Measurements from ENCODE around the gene RNF207.

The RNF207 gene, protein sequence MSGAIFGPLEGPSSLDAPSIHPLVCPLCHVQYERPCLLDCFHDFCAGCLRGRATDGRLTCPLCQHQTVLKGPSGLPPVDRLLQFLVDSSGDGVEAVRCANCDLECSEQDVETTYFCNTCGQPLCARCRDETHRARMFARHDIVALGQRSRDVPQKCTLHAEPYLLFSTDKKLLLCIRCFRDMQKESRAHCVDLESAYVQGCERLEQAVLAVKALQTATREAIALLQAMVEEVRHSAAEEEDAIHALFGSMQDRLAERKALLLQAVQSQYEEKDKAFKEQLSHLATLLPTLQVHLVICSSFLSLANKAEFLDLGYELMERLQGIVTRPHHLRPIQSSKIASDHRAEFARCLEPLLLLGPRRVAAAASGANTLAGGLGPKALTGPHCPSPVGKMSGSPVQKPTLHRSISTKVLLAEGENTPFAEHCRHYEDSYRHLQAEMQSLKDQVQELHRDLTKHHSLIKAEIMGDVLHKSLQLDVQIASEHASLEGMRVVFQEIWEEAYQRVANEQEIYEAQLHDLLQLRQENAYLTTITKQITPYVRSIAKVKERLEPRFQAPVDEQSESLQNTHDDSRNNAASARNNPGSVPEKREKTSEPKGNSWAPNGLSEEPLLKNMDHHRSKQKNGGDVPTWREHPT

DNA sequence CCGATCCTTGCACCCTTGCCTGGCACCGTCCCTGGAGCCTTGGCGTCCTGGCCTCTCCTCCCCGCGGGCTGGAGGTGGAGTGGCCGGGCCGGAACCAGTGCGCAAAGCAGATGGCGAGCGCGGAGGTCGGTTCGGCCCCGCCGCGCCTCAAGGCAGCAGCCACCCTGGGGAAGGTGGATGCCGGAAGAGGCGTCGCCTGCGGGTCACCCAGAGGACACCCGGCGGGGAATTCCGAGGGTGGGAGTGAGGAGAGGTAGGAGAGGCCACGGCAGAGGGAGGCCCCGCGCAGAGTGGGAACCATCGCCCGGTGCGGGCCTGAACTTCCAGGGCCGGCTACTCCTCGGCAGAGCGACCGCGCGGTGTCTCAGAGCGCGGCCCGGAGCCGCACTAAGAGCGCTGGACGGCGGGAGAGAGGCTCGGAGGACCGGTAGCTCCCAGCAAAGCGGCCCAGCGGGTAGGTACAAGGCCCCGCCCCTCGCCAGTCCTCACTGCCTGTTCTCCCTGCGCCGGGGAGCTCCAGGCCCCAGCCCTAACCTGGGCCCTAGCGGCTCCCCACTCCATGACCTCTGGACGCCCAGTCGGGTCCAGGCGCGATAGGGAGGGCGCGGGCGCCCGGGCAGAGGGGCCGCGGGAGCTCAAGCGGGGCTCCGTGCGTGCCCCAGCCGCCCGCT lies at the start of gene RNF207:
RNF207 (plus strand) TSS at position 271 of the 671 bp plus-strand sequence. CDS start 417 bp downstream, outside the sequence.
- DNase-seq = peak; percentile 80

DNA sequence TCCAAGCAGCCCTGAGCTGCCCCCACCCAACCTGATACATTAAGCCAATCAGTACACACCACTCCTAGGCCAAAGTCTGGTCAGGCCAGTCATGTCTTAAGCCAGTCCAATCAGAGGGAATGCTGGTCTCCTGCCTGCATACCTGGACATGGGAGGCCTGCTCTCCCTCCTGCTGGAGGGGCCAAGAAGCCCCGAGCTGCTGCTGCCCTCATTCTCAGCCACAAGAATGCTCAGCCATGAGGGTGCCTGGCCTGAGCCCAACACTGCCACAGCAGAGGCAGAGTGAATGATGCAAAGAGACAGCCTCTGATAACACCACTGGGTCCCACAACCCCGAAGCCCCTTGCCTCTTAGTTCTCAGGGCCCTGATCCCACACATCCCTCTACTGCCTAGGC lies 48.8 kb upstream of the RNF207 start:
- DNase-seq = no peak

DNA sequence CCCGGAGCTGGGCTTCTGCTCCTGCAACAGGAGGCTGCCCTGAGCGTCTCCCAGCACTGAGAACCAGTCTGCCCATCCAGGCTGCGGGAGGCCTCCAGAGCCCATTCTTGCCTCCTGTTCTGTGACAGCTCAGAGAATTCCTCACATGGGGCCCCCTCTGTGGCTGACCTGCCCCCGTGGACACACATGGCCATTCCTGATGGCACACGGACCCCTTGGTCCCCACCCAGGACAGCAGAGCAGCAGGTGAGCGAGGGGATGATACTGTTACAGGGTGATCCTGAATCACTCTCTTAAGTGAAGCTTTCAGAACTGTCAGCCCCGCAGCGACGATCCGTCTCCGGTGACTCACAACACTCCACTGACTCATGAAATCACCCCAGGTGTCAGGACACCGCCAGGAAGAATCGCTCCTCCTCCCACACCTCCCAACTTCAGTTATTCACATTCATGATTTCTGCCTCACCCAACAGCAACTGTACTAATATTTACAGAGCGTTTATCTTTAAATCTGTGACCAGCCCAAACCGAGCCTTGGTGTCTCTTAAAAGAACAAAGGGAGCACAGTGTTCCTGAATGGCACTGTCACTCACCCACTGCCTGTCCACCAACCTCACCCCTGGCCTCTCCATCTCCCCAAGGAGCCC lies 48.3 kb upstream of the RNF207 start:
- peak; percentile 35 for DNase-seq

DNA sequence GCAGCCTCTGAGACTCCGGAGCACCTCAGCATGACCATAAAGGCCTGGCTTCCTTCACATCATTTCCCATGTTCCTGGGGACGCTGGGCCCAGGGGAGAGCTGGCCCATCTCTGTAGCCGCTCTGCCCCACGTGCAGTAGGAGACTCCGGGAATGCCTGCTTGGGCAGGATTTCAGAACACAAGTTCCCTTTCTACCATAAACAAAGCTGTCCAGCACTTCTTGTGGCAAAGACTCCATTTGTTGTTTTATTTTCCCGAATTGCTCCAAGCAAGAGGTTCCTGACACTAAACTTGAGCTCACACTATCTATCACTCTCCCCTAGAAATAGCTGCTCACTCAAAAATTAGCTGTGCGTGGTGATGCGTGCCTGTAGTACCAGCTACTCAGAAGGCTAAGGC lies 47.7 kb upstream of the RNF207 start:
- DNase-seq = no peak

DNA sequence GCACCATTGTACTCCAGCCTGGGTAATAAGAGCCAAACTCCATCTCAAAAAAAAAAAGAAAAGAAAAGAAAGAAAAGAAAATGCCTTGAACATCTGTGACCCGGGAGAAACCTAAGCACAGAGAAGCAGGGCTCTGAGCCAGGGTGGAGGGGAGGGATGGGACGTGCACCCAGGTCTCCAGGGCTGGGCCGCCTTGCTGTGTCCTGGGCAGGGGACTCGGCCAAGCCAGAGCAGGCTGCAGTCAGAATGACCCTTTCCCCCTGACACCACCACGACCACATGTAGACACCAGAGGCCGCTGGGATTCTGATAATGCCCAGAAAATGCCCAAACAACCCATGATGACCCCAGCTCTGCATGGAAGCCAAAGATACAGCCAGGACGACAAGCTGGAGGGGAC lies 43.6 kb upstream of the RNF207 start:
- no peak for DNase-seq

DNA sequence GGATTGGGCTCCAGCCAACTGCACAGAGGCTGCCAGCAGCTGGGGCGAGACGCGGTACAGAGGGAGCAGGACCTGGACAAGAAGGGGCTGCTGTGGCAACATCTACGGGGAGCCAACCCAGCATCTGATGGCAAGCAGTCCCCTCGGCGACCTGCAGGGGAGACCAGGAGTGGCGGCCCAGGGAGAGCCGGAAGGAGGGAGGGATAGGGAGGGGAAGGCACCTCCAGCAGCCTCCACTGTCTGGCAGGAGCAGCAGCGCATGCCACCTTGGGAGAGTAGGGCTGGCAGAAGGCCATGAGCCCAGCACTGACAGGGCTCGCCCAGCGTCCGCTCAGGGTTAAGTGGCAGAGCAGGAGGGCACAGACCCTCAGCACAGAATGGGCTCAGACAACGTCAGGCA lies 43.1 kb upstream of the RNF207 start:
- no peak for DNase-seq

DNA sequence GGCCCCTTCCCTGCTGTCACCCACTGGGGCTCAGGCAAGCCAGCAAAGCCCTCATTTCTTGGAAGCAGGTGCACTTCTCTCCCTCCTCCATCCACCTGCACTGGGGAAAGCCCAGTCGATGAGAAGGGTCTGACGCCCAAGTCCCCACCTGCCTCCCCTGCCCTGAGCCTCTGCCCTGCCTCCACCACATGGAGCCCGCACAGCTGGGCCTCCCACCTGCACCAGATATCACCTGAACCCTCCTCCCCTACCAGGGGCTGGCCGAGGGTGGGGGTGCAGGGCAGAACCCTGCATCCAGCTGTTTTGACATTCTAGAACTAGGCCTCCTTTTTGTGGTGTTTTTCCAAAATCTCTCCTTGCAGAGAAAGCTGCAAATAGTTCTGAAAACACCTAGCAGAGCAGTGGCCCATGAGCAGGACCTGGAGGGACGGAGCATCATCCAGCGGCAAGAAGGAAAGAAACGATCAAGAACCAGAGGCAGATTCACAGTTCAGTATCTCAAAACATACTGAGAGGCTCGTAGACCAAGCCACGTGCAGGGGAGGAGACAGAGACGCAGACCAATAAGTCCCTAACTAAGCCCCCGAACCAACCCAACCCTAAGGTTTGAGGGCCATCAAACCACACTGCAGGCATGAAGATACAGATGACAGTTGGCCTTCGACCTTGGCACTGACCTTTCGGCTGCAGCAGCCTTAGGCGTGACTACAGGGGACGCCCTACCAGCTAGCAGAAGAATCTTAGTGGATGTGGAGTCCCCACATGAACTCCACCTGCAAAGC lies 42.5 kb upstream of the RNF207 start:
- DNase-seq = no peak

DNA sequence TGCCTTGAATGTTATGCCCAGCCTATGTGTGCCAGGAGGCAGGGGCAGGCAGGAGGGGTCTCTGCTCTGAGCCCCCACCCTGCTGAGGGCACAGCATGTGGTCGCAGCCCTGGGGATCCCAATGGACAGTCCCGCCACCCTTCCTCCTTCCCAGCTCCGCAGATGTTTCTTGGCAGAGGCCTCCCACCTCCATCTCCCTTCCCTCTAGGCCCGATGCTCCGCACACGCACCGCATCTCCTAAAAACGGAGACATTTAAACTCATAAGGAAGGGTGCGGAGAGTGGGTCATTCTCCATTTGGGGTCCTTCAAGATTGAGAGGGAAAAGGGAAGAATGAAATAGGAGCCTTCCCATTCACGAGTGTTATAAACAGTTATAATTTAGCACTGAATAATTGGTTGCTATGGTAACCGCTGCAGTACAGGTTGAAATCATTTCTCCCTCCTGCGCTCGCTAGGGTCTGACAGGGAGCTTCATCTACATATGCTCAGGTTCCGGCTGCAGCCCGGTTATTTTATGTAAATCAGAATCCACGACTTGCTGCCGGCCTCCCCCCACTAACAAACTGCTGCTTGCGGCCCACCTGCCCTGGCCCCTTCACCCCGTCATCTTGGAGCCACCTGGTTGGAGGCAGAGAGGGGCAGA lies 41.8 kb upstream of the RNF207 start:
- DNase-seq = no peak

DNA sequence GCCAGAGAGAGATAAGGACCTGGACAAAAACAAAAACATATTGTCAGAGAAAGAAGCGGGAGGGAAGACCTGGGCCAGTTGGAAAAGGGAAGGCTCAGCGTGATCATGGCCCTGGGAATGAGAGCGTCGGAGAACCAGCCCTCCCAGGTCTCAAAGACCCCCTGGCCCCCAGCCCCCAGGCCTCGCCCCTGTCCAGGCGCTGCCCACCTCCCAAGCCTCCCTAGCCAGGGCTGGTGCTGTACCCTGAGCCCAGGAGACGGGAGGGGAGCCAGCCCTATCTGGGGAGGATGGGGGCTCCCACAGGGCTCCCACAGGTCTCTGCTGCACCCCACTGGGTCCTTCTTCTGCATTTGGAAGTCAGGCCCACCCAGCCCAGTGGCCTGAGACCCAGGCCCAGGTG lies 40.9 kb upstream of the RNF207 start:
- no peak for DNase-seq

DNA sequence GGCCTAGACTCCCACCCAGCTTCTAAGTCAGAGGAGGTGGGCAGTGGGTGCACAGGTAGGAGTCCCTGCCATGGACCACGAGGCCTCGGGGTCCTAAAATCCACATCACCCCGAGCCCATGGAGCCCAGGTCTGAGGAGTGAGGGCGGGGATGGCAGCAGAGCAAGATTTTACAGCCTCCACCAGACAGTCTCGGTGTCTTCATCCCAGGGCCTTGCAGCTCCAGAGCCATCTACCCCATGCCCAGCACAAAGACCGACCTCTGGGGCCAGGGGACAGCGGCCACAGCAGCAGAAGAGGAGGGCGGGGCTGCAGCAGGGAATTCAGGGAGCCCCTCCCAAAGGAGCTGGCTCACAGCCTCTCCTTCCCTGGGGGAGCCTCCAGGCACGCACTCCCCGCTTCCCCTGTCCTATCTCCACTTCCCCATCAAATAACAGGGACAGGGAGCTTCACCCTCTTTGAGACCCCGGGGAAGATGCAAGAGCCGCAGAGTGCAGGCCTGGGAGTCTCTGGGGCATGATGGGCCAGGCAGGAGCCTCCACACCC lies 40.4 kb upstream of the RNF207 start:
- DNase-seq = no peak

DNA sequence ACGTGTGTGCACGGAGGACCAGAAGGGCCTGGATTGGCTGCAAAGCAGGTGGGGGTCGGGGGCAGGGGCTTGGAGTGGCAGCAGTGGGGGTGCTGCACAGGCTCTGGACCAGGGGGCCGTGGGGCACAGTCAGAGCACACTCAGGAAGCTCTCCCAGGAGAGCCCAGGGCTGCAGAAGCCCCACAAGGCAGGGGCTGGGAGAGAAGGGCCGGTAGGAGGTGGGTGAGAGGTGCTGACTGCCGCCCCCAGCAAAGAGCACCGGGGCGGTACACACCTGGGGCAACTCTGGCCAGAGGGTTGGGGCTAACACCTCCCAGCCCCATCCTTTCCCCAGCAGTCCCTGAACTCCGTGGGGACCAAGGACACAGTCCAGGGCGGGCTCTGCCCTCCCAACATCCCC lies 39.7 kb upstream of the RNF207 start:
- no peak for DNase-seq

DNA sequence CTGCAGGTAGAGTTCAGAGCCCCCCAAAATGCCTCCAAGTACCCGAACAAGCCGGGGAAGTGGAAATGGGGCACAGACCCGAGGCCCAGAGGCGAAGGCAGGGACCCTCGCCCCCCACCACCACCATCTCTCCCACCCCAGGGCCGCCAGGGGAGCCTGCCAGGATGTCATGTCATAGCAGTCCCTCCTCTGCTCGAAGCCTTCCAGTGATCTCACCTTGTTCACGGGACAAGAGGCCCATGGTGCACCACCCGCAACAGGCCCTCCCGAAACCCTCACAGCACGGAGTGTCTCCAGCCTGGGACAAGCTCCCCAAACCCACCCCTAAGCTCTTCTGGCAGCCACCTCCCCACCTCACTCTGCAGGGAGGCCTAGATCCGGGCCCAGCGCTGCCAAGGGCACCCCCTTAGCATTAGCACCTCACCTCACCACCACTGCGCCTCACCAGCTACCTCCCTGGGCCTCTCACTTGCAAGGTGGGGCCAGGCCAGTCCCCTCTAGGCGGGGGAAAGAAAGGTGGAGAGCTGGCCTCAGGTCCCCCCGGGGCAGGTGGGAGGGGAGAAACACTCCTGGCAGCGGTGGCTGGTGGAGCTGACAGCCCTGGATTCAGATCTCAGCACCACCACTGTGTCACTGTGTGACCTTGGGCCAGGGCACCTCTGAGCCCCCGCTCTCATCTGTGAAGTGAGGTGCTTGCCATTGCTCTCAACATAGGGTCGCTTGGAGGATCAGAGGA lies 39.1 kb upstream of the RNF207 start:
- DNase-seq = no peak

DNA sequence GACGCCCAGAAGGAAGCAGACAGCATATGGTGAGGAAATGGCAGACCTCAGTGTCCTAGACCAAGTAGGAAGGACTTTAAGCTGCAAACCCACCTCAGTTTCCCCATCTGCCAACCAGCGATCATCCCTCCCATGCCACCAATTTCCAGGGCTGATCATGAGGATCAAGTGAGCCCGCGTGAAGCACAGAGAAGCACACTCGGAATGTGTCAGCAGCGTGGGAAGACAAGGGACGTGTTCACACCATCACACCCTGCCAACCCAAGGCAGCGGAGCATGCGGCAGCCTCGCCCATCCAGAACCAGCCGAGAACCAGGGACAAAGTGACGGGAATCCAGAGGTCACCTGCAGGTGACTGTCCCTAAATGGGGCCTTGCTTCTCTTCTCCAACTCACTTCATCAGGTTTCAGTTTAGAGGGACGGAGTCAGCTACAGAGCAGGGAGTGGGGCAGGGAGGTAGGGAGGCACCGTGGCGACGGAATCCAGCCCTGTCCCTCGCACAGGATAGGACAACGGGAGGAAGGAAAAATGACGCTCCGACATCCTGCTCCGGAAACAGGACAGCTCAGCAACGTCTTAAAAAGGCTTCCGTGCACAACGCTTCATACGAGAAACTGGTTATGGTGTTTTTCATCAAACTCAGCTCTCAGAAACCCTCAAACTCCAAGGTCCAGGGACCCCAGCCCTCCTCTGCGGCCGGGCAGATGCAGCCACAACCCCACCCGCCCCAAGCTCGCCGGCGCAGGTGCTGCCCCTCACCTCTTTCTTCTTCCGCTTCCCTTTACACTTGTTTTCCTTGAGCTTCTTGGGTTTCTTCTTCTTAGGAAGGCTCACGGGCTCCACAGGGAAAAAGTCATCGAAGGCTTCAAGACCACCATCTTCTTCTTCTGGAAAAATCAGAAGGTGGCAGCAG lies 38.3 kb upstream of the RNF207 start:
- no peak for DNase-seq

DNA sequence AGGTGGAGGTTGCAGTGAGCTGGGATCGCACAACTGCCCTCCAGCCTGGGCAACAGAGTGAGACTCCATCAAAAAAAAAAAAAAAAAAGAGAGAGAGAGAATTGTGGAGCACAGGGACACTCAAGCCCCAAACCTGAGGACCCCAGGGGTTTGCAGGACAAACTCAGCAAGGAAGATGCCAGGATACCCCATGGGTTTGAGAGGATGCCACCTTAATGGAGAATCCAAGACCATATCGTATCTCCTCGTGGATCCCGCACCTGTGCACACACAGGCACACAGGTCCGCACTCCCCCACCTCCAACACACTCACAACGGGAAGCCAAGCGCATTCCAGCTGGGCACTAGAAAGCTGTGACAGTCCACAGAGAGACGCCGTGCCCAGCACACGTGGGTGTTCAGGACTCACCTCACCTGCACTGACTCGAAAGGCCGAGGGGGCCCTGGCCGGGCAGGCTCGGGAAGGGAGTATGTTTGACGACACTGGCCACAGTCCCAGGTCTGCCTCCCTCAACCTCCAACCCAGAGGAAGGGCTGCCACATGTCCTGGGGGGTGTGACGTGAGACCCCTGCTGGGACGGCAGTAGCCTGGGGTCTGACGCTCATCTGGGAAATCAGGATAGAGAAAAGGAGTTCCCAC lies 36.9 kb upstream of the RNF207 start:
- DNase-seq = no peak

DNA sequence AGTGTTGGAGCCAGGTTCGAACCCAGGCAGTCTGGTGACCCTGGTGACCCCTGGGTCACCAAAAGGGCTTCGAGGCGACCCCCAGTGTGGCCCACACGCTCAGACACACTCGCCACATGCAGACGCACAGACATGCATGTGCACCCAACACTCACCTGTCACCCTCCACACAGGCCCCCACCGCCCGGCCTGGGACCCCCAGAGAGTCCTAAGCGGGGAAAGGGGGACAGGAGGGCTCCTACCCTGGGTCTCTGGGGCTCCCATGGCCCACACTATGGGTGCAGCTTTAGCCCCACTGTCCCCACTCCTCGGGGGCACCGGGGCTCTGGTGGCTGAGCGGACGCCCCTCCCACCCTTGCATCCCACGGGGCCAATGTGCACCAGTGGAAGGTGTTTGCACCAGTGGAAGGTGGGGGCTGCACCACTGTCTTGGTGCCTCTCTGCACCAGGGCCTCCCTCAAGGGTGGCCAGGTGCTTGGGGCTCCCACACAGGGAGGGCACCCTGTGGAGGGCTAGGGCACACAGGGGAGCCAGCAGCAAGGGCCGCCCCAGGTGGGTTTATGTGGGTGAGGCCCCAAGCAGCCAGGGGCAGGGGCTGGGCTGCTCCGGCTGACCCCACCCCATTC lies 35.7 kb upstream of the RNF207 start:
- DNase-seq = no peak

DNA sequence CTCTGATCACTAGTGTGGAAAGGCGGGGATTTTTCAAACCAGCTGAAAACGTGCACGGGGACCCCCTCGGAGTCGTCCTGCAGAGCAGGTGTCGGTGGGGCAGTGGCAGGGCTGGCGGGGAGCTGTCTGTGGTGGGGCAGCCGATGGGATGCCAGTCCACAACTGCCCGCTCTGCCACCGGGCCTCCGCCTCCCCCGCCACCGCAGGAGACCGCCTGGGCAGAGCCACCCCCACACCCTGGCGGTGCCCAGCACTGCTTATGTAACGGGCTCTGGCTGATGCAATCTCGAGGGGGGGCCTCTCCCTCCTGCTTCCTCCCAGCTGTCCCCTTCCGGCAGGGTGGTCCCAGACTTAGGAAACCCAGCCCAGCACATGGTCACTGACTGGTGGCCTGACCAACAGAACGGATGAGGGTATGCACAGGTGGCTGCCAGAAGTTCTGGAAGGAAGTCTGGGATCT lies 35.1 kb upstream of the RNF207 start:
- DNase-seq = no peak

DNA sequence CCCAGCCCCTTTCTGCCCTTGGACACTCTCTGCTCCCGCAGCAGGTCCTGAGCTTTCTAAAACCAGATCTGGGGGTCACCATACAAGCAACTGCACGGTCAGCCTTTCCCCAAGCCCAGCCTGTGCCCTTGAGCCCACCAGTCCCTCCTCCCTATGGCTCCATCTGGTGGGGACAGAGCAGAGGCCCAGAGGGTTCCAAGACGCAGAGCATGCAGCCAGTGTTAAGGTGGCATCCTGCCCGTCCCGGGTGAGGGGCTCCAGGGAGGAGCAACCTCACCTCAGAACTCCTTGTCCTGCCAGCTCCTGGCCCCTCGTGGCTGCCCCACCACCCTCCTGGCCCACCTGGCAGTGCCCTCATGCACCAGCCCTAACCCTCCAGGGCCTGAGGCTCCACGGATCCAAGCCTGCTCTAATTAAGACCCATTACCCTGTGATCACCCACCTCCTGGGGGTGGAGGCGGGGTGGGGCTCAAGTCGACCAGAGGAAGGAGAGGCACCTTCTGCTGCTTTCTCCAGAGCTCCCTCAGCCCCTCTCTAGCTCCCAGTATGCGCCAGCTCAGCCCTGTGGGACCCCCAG lies 34.3 kb upstream of the RNF207 start:
- no peak for DNase-seq

DNA sequence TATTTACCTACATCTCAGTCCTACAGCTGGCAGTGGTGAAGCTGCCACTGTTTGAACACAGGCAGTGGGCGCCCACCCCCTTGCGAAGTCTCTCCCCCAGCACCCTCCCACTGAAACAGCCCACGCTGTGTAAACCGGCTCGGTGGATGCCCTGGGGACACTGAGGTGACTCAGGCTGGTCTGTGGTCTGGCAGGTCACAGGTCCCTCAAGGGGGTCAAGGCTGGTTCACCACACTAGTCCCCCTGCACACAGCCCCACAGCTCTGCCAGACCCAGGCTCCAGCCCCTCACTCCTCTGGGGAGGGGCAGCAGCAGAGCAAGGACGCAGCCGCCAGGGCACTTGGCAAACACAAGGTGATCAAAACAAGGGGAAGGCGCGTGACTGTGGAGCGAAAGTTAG lies 33.4 kb upstream of the RNF207 start:
- DNase-seq = no peak

All from activated CD4-positive, alpha-beta T cell treated with anti-CD3 and anti-CD28 coated beads, Interleukin-2, Interleukin-6, amounts not matched to agents 100 ng/mL and 50 ng/mL, durations not matched to agents 16 hours and 8 hours (primary cell).